WTC11 (cell line): ENCODE measurements around the gene TDRD9.
A peak's percentile ranks its signal among the peaks of the same experiment; 100 is the strongest.

Experiments used
- GABPB1 ChIP-seq: sonication (generic); formaldehyde crosslinking; IDR thresholded peaks from 2 replicates; pipeline ENCODE4 v1.8.1; 2023; ENCODE audit warnings: mild to moderate bottlenecking, missing genetic modification reagents
- MYBL2 ChIP-seq: sonication (generic); formaldehyde crosslinking; IDR thresholded peaks from 2 replicates; pipeline ENCODE4 v1.8.1; 2023; ENCODE audit warnings: mild to moderate bottlenecking, moderate library complexity, missing genetic modification reagents
- NFE2L1 ChIP-seq: sonication (generic); formaldehyde crosslinking; IDR thresholded peaks from 2 replicates; pipeline ENCODE4 v1.8.1; 2023; ENCODE audit warnings: missing genetic modification reagents
- TEAD1 ChIP-seq: sonication (generic); formaldehyde crosslinking; IDR thresholded peaks from 2 replicates; pipeline ENCODE4 v1.8.0; 2022; ENCODE audit warnings: mild to moderate bottlenecking, missing genetic modification reagents
- ZBTB21 ChIP-seq: sonication (generic); formaldehyde crosslinking; IDR thresholded peaks from 2 replicates; pipeline ENCODE4 v1.8.1; 2023; ENCODE audit warnings: mild to moderate bottlenecking, missing genetic modification reagents, borderline replicate concordance
- TF ChIP-seq, protein P1 (sequence below): fragments of 200-600 bp; IDR thresholded peaks from 2 replicates; pipeline ENCODE4 v1.8.0; 2022; ENCODE audit warnings: antibody characterized with exemption
- TF ChIP-seq, protein P2 (sequence below): sonication (generic); formaldehyde crosslinking; IDR thresholded peaks from 2 replicates; pipeline ENCODE4 v1.8.0; 2022; ENCODE audit warnings: mild to moderate bottlenecking, missing genetic modification reagents
- TF ChIP-seq, protein P3 (sequence below): sonication (generic); formaldehyde crosslinking; IDR thresholded peaks from 2 replicates; pipeline ENCODE4 v1.8.1; 2022; ENCODE audit warnings: low read depth, missing genetic modification reagents, borderline replicate concordance
- TF ChIP-seq, protein P4 (sequence below): sonication (generic); formaldehyde crosslinking; IDR thresholded peaks from 2 replicates; pipeline ENCODE4 v1.8.0; 2022; ENCODE audit warnings: mild to moderate bottlenecking, missing genetic modification reagents
- TF ChIP-seq, protein P5 (sequence below): sonication (generic); formaldehyde crosslinking; IDR thresholded peaks from 2 replicates; pipeline ENCODE4 v1.8.1; 2023; ENCODE audit warnings: mild to moderate bottlenecking, missing genetic modification reagents
- TF ChIP-seq, protein P6 (sequence below): sonication (generic); formaldehyde crosslinking; IDR thresholded peaks from 2 replicates; pipeline ENCODE4 v1.8.1; 2023; ENCODE audit warnings: mild to moderate bottlenecking, missing genetic modification reagents, moderate library complexity

DNA sequence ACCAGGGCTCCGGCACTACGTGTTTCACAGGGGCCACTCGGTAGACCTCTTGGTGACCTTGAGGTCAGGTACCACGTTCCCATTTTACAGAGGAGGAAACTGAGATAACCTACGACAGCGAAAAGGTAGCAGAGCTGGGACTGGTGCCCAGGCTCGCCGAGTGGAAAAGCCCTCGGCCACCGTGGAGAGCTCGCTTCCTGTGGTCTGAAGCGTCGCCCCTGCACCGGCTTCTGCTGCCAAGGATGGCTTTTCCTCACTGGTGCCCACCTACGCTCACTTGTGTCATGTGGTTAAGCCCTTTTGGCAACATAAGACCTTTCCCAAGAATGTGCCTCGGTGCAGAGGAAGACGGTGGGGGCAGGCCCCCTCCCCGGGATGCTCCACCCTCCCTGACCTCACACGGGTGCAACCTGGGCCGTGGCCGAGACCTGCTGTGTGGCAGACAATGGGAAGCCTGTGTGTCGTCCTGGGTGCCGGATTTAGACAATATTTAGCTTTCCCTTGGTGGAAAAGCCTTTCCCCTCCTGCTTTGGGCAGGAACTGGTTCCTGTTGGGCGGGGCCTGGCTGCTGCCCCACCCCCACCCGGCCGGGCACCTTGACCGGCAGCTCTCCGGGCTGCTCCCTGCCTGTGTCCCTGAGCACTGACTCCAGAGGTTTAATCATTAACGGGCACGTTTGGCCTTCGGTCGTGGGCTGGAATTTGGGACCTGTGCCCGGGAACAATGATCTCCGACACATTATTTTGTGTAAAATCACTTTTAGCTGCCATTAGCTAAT is 48.5 kb upstream of the TDRD9 start:
- TF ChIP-seq, protein P1, sequence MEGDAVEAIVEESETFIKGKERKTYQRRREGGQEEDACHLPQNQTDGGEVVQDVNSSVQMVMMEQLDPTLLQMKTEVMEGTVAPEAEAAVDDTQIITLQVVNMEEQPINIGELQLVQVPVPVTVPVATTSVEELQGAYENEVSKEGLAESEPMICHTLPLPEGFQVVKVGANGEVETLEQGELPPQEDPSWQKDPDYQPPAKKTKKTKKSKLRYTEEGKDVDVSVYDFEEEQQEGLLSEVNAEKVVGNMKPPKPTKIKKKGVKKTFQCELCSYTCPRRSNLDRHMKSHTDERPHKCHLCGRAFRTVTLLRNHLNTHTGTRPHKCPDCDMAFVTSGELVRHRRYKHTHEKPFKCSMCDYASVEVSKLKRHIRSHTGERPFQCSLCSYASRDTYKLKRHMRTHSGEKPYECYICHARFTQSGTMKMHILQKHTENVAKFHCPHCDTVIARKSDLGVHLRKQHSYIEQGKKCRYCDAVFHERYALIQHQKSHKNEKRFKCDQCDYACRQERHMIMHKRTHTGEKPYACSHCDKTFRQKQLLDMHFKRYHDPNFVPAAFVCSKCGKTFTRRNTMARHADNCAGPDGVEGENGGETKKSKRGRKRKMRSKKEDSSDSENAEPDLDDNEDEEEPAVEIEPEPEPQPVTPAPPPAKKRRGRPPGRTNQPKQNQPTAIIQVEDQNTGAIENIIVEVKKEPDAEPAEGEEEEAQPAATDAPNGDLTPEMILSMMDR: no peak
- TF ChIP-seq, protein P2, sequence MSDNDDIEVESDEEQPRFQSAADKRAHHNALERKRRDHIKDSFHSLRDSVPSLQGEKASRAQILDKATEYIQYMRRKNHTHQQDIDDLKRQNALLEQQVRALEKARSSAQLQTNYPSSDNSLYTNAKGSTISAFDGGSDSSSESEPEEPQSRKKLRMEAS: no peak
- TF ChIP-seq, protein P3, sequence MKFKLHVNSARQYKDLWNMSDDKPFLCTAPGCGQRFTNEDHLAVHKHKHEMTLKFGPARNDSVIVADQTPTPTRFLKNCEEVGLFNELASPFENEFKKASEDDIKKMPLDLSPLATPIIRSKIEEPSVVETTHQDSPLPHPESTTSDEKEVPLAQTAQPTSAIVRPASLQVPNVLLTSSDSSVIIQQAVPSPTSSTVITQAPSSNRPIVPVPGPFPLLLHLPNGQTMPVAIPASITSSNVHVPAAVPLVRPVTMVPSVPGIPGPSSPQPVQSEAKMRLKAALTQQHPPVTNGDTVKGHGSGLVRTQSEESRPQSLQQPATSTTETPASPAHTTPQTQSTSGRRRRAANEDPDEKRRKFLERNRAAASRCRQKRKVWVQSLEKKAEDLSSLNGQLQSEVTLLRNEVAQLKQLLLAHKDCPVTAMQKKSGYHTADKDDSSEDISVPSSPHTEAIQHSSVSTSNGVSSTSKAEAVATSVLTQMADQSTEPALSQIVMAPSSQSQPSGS: no peak
- TF ChIP-seq, protein P4, sequence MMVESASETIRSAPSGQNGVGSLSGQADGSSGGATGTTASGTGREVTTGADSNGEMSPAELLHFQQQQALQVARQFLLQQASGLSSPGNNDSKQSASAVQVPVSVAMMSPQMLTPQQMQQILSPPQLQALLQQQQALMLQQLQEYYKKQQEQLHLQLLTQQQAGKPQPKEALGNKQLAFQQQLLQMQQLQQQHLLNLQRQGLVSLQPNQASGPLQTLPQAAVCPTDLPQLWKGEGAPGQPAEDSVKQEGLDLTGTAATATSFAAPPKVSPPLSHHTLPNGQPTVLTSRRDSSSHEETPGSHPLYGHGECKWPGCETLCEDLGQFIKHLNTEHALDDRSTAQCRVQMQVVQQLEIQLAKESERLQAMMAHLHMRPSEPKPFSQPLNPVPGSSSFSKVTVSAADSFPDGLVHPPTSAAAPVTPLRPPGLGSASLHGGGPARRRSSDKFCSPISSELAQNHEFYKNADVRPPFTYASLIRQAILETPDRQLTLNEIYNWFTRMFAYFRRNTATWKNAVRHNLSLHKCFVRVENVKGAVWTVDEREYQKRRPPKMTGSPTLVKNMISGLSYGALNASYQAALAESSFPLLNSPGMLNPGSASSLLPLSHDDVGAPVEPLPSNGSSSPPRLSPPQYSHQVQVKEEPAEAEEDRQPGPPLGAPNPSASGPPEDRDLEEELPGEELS (CRISPR knock-in tag): no peak
- TF ChIP-seq GABPB1 (CRISPR knock-in tag) (peak; percentile 50; the same call in 1 of the 2 replicates), ZBTB21 (CRISPR knock-in tag) (no peak), NFE2L1 (CRISPR knock-in tag) (no peak), MYBL2 (CRISPR knock-in tag) (no peak), TEAD1 (CRISPR knock-in tag) (no peak)
- TF ChIP-seq, protein P5, sequence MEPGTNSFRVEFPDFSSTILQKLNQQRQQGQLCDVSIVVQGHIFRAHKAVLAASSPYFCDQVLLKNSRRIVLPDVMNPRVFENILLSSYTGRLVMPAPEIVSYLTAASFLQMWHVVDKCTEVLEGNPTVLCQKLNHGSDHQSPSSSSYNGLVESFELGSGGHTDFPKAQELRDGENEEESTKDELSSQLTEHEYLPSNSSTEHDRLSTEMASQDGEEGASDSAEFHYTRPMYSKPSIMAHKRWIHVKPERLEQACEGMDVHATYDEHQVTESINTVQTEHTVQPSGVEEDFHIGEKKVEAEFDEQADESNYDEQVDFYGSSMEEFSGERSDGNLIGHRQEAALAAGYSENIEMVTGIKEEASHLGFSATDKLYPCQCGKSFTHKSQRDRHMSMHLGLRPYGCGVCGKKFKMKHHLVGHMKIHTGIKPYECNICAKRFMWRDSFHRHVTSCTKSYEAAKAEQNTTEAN (CRISPR knock-in tag): no peak
- TF ChIP-seq, protein P6, sequence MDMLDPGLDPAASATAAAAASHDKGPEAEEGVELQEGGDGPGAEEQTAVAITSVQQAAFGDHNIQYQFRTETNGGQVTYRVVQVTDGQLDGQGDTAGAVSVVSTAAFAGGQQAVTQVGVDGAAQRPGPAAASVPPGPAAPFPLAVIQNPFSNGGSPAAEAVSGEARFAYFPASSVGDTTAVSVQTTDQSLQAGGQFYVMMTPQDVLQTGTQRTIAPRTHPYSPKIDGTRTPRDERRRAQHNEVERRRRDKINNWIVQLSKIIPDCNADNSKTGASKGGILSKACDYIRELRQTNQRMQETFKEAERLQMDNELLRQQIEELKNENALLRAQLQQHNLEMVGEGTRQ (CRISPR knock-in tag): no peak
